Lower lobe of right lung (tissue), 2 donors: ENCODE measurements around the gene CRYBA2. TPM values are rescaled to one million over a fixed set of nuclear protein-coding genes. Genes with fewer than 3 reads are reported as not detected.

Source experiments
- ATAC-seq, 2 donors: fragments of 200-7000 bp; cut with Tn5 transposase; one replicate each; pipeline ENCODE4 v1.9.1; 2020 to 2022; ENCODE audit warnings: mild to moderate bottlenecking in 2 of 2, moderate library complexity in 2 of 2
- DNase-seq: peaks from one replicate; pipeline ENCODE4 v3.0.0-alpha.2; 2020
- H3K27ac ChIP-seq: fragments of 200-600 bp; one replicate; pipeline ENCODE4 v1.8.0; 2022
- H3K27me3 ChIP-seq: fragments of 200-600 bp; one replicate; pipeline ENCODE4 v1.8.0; 2022; ENCODE audit warnings: low read depth
- H3K36me3 ChIP-seq: fragments of 200-600 bp; one replicate; pipeline ENCODE4 v1.8.0; 2022; ENCODE audit warnings: mild to moderate bottlenecking
- H3K4me1 ChIP-seq: fragments of 200-600 bp; one replicate; pipeline ENCODE4 v1.8.0; 2022
- H3K4me3 ChIP-seq: fragments of 200-600 bp; one replicate; pipeline ENCODE4 v1.8.0; 2022; ENCODE audit warnings: mild to moderate bottlenecking
- H3K9me3 ChIP-seq: fragments of 200-600 bp; one replicate; pipeline ENCODE4 v1.8.0; 2022
- CTCF ChIP-seq: fragments of 200-600 bp; IDR thresholded peaks from one replicate; pipeline ENCODE4 v1.8.0; 2022; ENCODE audit warnings: antibody characterized with exemption, mild to moderate bottlenecking
- intact Hi-C: fragments of 100-400 bp; cut with DNase I; formaldehyde crosslinking; loops from one replicate; pipeline ENCODE4 v1.11.0; 2022
- long read RNA-seq: library from polyadenylated mRNA; unstranded; transcript quantifications from one replicate; pipeline ENCODE4 v2.0.0, GENCODE V29; 2021
- total RNA-seq: library from RNA; stranded (reverse); fragmentation: NEBNext Ultra II Directional; extraction: Animal tissue kit (Norgen Biotek cat#: 25700); gene quantifications from one replicate; pipeline ENCODE4 v1.2.1, GENCODE V29; 2021
- donor health status: DM: no; HTN: yes; CAD: no; lungs with severe emphysema.

The CRYBA2 gene
- total RNA-seq, result not detected
- long read RNA-seq, partial matches to known transcripts, result 0 of 1 reads
- long read RNA-seq, other reads (novel, unspliced or antisense), result 1 of 1 reads

- intact Hi-C loops, result no loop called here
- Histone ChIP-seq H3K27me3 (peaks cover 93% of the 10 kb centered on the region), H3K9me3 (no peaks in the 10 kb centered on the region), H3K4me3 (peak within 1 kb of the TSS; percentile 47), H3K4me1 (peaks cover 28% of the 10 kb centered on the region), H3K36me3 (no peaks in the 10 kb centered on the region), H3K27ac (no peak within 1 kb of the TSS)
- TF ChIP-seq CTCF, result no peak
- peak; percentile 6 to 7 for ATAC-seq
- no peak for DNase-seq
Observed at GRCh38 chr2:218993345-218994315, at the start of gene CRYBA2. Gene CRYBA2, minus strand, starts transcription at chr2:218993422. Its CDS starts 246 bp downstream, at chr2:218993176.

- Histone ChIP-seq H3K27me3 (peaks cover 49% of the 10 kb centered on the region), H3K4me1 (no peaks in the 10 kb centered on the region), H3K4me3 (no peak overlapping the region), H3K36me3 (no peaks in the 10 kb centered on the region), H3K27ac (no peak overlapping the region), H3K9me3 (no peaks in the 10 kb centered on the region)
- no peak for TF ChIP-seq CTCF
- ATAC-seq, result no peak
- intact Hi-C loops, result no loop called here
- no peak for DNase-seq
Observed at GRCh38 chr2:219042750-219043149, 49.5 kb upstream of the CRYBA2 start.

GRCh38 chr2:219042157-219042556 lies 48.9 kb upstream of the CRYBA2 start:
- ATAC-seq, result no peak
- Histone ChIP-seq H3K36me3 (no peaks in the 10 kb centered on the region), H3K9me3 (no peaks in the 10 kb centered on the region), H3K4me3 (no peak overlapping the region), H3K27me3 (peaks cover 44% of the 10 kb centered on the region), H3K4me1 (no peaks in the 10 kb centered on the region), H3K27ac (no peak overlapping the region)
- intact Hi-C loops, result no loop called here
- DNase-seq, result no peak
- TF ChIP-seq CTCF, result no peak

- Histone ChIP-seq H3K4me3 (peak within 1 kb of the TSS; percentile 26), H3K4me1 (no peaks in the 10 kb centered on the region), H3K27ac (no peak within 1 kb of the TSS), H3K36me3 (no peaks in the 10 kb centered on the region), H3K9me3 (no peaks in the 10 kb centered on the region), H3K27me3 (peaks cover 47% of the 10 kb centered on the region)
- intact Hi-C loops, result no loop called here
- no peak for TF ChIP-seq CTCF
- DNase-seq (no peak), ATAC-seq (peak in 1 of 2 donors; percentile 57)
Observed at GRCh38 chr2:219041252-219041651, 48.0 kb upstream of the CRYBA2 start, which contains the start of gene CFAP65. Gene CFAP65, minus strand, starts transcription at chr2:219041516. Its CDS starts 2,468 bp downstream, at chr2:219039048.

GRCh38 chr2:219038600-219038999 lies 45.4 kb upstream of the CRYBA2 start:
- Histone ChIP-seq H3K36me3 (no peaks in the 10 kb centered on the region), H3K27me3 (peaks cover 49% of the 10 kb centered on the region), H3K4me1 (no peaks in the 10 kb centered on the region), H3K4me3 (no peak overlapping the region), H3K27ac (no peak overlapping the region), H3K9me3 (no peaks in the 10 kb centered on the region)
- TF ChIP-seq CTCF, result no peak
- ATAC-seq (no peak), DNase-seq (no peak)
- intact Hi-C loops, result no loop called here
